Tibial artery (tissue), 4 donors: ENCODE measurements around the gene ARFGAP2.
A peak's percentile ranks its signal among the peaks of the same experiment; 100 is the strongest.

ENCODE experiments used
- DNase-seq, 2 donors: peaks; one replicate each; pipeline ENCODE4 v3.0.0-alpha.2; 2019
- H3K27ac ChIP-seq, 2 donors: fragments of 200-600 bp; sonication (generic) in 1 of 2; 1 replicate in 1 of 2; 2 replicates in 1 of 2; pipeline ENCODE4 v1.5.1; 2018 to 2019; ENCODE audit warnings: mild to moderate bottlenecking in 1 of 2
- H3K27me3 ChIP-seq, 2 donors: fragments of 200-600 bp; sonication (generic) in 1 of 2; one replicate each; pipeline versions ENCODE4 v1.5.1 to v1.6.0; 2016 to 2019
- H3K36me3 ChIP-seq, 3 donors: fragments of 200-600 bp; sonication (generic) in 2 of 3; one replicate each; pipeline ENCODE4 v1.5.1; 2016 to 2019; ENCODE audit warnings: mild to moderate bottlenecking in 2 of 3
- H3K4me1 ChIP-seq, 4 donors: fragments of 200-600 bp; sonication (generic) in 2 of 4; 1 replicate in 3 of 4; 2 replicates in 1 of 4; pipeline ENCODE4 v1.5.1; 2016 to 2019
- H3K4me3 ChIP-seq, 2 donors: fragments of 200-600 bp; sonication (generic) in 1 of 2; 1 replicate in 1 of 2; 2 replicates in 1 of 2; pipeline ENCODE4 v1.5.1; 2018 to 2019; ENCODE audit warnings: mild to moderate bottlenecking in 2 of 2
- H3K9me3 ChIP-seq, 3 donors: fragments of 200-600 bp; sonication (generic) in 1 of 3; one replicate each; pipeline ENCODE4 v1.5.1; 2016 to 2019
- intact Hi-C: fragments of 100-400 bp; cut with DNase I; formaldehyde crosslinking; loops from one replicate; pipeline ENCODE4 v1.15.0; 2023; ENCODE audit warnings: low total_unique reads
- TF ChIP-seq, protein P1 (sequence below), 2 experiments: fragments of 200-600 bp in 1 of 2; fragments of 450-650 bp in 1 of 2; IDR thresholded peaks; one replicate each; pipeline ENCODE4 v1.5.1; 2017 to 2019; ENCODE audit warnings: antibody characterized with exemption in 2 of 2, mild to moderate bottlenecking in 1 of 2, moderate library complexity in 1 of 2

ARFGAP2 gene

DNA sequence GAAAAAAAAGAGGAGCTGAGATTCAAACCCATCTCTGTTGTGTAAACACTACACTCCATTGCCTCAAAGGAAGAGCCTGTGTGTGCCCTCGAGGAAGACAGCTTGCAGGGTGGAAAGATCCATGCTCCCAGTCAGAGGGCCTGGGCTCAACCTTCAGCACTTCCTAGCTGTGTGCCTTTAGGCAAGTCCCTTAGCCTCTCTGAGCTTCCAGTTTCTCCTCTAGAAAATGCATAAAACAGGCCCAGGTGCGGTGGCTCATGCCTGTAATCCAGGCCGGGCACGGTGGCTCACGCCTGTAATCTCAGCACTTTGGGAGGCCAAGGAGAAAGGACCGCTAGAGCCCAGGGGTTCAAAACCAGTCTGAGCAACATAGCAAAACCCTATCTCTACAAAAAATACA lies 4.6 kb upstream of the ARFGAP2 start:
- intact Hi-C loops = loop anchor here (5.0 kb wide), 1 partner anchor 71 kb away; no protein-coding TSS in a partner anchor
- DNase-seq = no peak
- H3K36me3 ChIP-seq = peaks cover 0 to 40% (median 10%) of the 10 kb centered on the region in 3 donors
- H3K4me1 ChIP-seq = peaks cover 0 to 36% (median 30%) of the 10 kb centered on the region in 4 donors
- no peak overlapping the region for H3K27ac ChIP-seq
- no peaks in the 10 kb centered on the region for H3K9me3 ChIP-seq
- no peaks in the 10 kb centered on the region for H3K27me3 ChIP-seq
- TF ChIP-seq, protein P1, sequence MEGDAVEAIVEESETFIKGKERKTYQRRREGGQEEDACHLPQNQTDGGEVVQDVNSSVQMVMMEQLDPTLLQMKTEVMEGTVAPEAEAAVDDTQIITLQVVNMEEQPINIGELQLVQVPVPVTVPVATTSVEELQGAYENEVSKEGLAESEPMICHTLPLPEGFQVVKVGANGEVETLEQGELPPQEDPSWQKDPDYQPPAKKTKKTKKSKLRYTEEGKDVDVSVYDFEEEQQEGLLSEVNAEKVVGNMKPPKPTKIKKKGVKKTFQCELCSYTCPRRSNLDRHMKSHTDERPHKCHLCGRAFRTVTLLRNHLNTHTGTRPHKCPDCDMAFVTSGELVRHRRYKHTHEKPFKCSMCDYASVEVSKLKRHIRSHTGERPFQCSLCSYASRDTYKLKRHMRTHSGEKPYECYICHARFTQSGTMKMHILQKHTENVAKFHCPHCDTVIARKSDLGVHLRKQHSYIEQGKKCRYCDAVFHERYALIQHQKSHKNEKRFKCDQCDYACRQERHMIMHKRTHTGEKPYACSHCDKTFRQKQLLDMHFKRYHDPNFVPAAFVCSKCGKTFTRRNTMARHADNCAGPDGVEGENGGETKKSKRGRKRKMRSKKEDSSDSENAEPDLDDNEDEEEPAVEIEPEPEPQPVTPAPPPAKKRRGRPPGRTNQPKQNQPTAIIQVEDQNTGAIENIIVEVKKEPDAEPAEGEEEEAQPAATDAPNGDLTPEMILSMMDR (IDR thresholded peaks at IDR 0.05) = no peak
- H3K4me3 ChIP-seq = no peak overlapping the region

DNA sequence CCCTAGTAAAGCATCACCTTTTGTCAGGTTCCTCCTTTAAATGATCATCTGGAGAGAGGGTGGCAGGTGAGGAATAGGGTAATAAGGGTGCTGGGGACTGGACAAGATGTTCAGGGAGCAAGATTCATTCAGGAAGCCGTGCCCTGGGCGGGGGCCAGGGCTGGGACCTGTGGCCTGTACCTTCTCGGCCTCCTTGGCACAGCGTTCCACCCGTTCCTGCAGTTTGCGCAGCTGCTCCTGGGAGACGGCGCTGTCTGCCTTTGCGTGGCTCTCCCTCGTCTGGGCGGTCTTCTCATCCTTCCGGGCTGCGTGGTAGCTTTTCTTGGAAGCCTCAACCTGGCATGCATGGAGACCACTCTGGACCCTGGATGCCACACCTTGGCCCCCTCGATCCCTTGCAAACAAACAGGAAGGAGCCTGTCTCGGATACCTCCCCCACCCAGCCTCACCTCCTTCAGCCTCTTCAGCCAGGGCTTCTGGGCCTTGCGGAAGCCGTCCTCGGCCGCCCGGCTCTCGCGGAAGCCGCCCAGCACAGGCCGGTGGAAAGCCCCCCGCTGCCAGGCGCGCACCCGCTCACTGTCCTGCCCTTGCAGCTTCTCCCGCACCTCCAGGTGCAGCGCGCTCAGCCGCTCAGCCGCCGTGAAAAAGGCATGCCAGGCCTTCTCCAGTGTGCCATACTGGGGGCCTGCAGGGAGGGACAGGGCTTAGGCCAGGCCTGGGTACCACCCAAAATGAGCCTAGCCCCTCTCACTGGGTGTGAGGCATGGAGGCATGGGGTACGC lies 3.5 kb upstream of the ARFGAP2 start:
- H3K27me3 ChIP-seq = no peaks in the 10 kb centered on the region
- TF ChIP-seq, protein P1 (IDR thresholded peaks at IDR 0.05) = no peak
- H3K27ac ChIP-seq = no peak overlapping the region
- no peak for DNase-seq
- H3K4me3 ChIP-seq = no peak overlapping the region
- intact Hi-C loops = loop anchor here (5.0 kb wide), 1 partner anchor 72 kb away; no protein-coding TSS in a partner anchor
- H3K36me3 ChIP-seq = peaks cover 0 to 44% (median 10%) of the 10 kb centered on the region in 3 donors
- no peaks in the 10 kb centered on the region for H3K9me3 ChIP-seq
- peaks cover 0 to 45% (median 33%) of the 10 kb centered on the region in 4 donors for H3K4me1 ChIP-seq

DNA sequence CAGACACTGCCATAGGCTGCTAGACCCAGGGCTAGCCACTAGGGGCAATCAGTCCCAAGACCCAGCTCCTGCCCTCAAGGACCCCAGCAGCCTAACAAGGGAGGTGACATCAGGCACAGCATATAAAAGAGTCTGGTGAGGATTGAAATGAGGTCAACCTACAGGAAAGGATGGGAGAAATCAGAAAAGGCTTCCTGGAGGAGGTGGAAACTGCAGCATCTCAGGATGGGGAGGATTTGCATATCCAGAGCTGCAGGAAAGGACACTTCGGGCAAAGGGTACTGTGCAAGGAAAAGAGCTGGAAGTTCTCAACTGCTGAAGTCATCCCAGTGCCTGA lies 2.9 kb upstream of the ARFGAP2 start:
- intact Hi-C loops = loop anchor here (5.0 to 10.0 kb wide), 3 partner anchors 33 to 235 kb away; partner anchors contain the start of genes DDB2 and MYBPC3
- Histone ChIP-seq H3K4me3 (no peak overlapping the region), H3K36me3 (peaks cover 0 to 49% (median 10%) of the 10 kb centered on the region in 3 donors)

DNA sequence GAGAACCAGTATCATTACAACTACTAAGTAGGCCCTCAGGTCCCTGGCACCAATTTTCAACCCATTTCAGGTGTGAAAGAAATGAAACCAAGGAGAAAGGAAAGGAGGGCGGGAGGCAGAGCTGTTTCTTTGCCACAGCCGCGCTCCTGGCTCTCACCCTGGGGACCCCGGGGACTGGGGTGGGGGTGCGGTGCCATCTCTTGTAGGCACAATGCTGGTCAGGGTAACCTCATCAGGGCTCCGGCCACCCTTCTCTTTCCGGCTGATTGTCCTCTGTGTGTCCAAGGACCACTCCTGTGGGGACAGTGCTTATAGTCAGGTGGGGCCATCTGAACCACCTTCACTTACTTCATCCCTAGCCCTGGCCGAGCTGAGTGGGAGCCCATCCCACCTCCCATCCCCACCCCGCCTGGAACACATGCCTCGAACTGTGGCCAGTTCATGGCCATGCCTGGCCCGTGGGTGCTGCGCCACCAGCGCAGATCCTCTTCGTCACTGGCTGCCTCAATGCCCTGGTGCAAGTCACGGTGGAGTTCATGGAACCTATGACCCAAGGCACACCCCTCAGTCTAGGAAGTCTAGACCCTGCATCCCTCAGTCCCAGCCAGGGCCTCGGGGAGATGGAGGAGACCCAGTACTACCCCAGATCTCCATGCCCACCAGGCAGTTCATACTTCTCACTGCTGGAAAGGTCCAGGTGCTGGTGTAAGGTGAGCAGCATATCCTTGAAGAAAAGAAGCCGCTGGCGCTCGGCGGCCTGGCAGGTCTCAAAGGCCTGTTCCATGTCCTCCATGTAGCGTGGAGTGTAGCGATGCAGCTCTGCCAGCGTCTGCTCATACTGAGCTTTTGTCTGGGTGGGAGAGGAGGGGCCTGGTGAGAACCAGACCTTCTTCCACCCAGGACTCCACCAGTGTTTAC lies 2.3 kb upstream of the ARFGAP2 start:
- H3K4me1 ChIP-seq = peaks cover 0 to 41% (median 27%) of the 10 kb centered on the region in 4 donors
- H3K9me3 ChIP-seq = no peaks in the 10 kb centered on the region
- H3K27me3 ChIP-seq = no peaks in the 10 kb centered on the region
- peaks cover 0 to 53% (median 12%) of the 10 kb centered on the region in 3 donors for H3K36me3 ChIP-seq
- H3K27ac ChIP-seq = peak overlapping the region; percentile 92 to 95
- TF ChIP-seq, protein P1 (IDR thresholded peaks at IDR 0.05) = no peak
- H3K4me3 ChIP-seq = no peak overlapping the region
- intact Hi-C loops = loop anchor here (5.0 to 10.0 kb wide), 3 partner anchors 33 to 236 kb away; partner anchors contain the start of genes DDB2 and MYBPC3
- no peak for DNase-seq

More for the DNA sequence above, 2.9 kb upstream of the ARFGAP2 start:
- Histone ChIP-seq H3K27me3 (no peaks in the 10 kb centered on the region), H3K4me1 (peaks cover 0 to 45% (median 31%) of the 10 kb centered on the region in 4 donors), H3K9me3 (no peaks in the 10 kb centered on the region), H3K27ac (no peak overlapping the region)
- TF ChIP-seq, protein P1 (IDR thresholded peaks at IDR 0.05) = peak in 1 of 2 experiments; percentile 36
- DNase-seq = no peak

DNA sequence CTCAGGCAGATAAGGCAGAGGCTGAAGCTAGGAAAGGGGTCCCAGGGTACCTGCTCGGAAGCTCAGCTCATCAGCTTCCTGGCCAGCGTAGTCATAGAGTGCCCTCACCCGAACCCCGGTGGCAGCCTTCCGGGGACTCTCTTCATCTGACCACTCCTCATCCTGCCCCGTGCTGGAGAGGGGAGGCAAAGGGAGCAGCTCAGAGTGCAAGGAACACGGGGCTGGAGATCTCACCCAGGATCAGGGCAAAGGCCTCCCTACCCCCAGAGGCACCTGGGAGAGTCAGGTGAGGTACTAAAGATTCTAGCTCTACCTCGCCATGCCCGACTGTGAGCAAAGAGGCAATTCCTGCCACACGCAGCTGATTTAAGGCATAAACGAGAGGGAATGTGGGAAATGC lies 1.6 kb upstream of the ARFGAP2 start:
- no peak for DNase-seq
- no peaks in the 10 kb centered on the region for H3K9me3 ChIP-seq
- peaks cover 5 to 57% (median 19%) of the 10 kb centered on the region in 3 donors for H3K36me3 ChIP-seq
- TF ChIP-seq, protein P1 (IDR thresholded peaks at IDR 0.05) = no peak
- no peak overlapping the region for H3K4me3 ChIP-seq
- peaks cover 0 to 41% (median 30%) of the 10 kb centered on the region in 4 donors for H3K4me1 ChIP-seq
- H3K27ac ChIP-seq = peak overlapping the region; percentile 92 to 95
- intact Hi-C loops = loop anchor here (5.0 to 10.0 kb wide), 3 partner anchors 34 to 236 kb away; partner anchors contain the start of genes DDB2 and MYBPC3
- H3K27me3 ChIP-seq = no peaks in the 10 kb centered on the region
